GM11168 (cell line): Measurements from ENCODE around the gene MRPS22.
"Not testable (repeated sequence)": the region's sequence is repeated elsewhere in the genome, so short reads cannot be mapped to it uniquely, and the experiment has no call there.

Source experiments
- in situ Hi-C: fragments of 300-500 bp; cut with MboI; formaldehyde crosslinking; loops from one replicate; pipeline ENCODE4 v1.12.0; 2022; ENCODE audit warnings: low sequenced_read_pairs; ENCODE audit not compliant: unreplicated experiment

The MRPS22 gene

GRCh38 chr3:139378587-139379241 is 34.9 kb downstream of the MRPS22 start:
- in situ Hi-C loops = no loop called here

- in situ Hi-C loops = no loop called here
Measured at GRCh38 chr3:139380575-139380974, 36.8 kb downstream of the MRPS22 start.

GRCh38 chr3:139382291-139382690 is 38.5 kb downstream of the MRPS22 start:
- in situ Hi-C loops = not testable (repeated sequence)

GRCh38 chr3:139388077-139388476 is 44.3 kb downstream of the MRPS22 start:
- in situ Hi-C loops = no loop called here

GRCh38 chr3:139388821-139389551 is 45.2 kb downstream of the MRPS22 start:
- in situ Hi-C loops = no loop called here

GRCh38 chr3:139389552-139390368 is 45.9 kb downstream of the MRPS22 start, which contains the start of gene COPB2:
COPB2 (minus strand) TSS chr3:139389647; CDS start chr3:139389550, 97 bp downstream.
- in situ Hi-C loops = no loop called here

- in situ Hi-C loops = no loop called here
Measured at GRCh38 chr3:139394116-139394515, 50.3 kb downstream of the MRPS22 start.

- in situ Hi-C loops = no loop called here
Measured at GRCh38 chr3:139396707-139397106, 52.9 kb downstream of the MRPS22 start.

GRCh38 chr3:139401155-139401554 is 57.3 kb downstream of the MRPS22 start:
- in situ Hi-C loops = not testable (repeated sequence)
